VCaP (cell line): Measurements from ENCODE around the gene PCYOX1L.

Experiments
- H3K27ac ChIP-seq: fragments of 450-650 bp; 2 replicates; pipeline ENCODE4 v1.5.1; 2017
- TF ChIP-seq, protein P1 (sequence below): fragments of 450-650 bp; conservative IDR thresholded peaks from 2 replicates; pipeline ENCODE4 v1.5.1; 2017; ENCODE audit warnings: mild to moderate bottlenecking, moderate library complexity

PCYOX1L gene

DNA sequence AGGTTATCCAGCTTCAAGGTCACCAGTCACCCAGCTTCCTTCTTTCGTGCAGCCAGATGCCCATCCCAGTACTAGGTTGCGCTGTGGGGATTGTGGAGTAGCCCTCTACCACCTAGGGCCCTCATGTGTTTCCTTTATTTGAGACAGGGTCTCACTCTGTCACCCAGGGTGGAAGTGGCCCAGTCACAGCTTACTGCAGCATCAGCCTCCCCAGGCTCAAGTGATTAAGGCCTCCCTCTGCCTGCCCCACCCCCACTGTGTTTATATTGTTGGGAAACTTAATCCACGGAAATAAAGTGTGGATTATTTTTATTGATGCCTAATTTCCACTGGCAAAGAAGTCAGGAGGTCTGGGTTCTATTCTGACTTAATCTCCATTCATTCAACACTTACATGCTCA lies 17.0 kb downstream of the PCYOX1L start:
- TF ChIP-seq, protein P1, sequence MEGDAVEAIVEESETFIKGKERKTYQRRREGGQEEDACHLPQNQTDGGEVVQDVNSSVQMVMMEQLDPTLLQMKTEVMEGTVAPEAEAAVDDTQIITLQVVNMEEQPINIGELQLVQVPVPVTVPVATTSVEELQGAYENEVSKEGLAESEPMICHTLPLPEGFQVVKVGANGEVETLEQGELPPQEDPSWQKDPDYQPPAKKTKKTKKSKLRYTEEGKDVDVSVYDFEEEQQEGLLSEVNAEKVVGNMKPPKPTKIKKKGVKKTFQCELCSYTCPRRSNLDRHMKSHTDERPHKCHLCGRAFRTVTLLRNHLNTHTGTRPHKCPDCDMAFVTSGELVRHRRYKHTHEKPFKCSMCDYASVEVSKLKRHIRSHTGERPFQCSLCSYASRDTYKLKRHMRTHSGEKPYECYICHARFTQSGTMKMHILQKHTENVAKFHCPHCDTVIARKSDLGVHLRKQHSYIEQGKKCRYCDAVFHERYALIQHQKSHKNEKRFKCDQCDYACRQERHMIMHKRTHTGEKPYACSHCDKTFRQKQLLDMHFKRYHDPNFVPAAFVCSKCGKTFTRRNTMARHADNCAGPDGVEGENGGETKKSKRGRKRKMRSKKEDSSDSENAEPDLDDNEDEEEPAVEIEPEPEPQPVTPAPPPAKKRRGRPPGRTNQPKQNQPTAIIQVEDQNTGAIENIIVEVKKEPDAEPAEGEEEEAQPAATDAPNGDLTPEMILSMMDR: no peak
- no peak overlapping the region for H3K27ac ChIP-seq

DNA sequence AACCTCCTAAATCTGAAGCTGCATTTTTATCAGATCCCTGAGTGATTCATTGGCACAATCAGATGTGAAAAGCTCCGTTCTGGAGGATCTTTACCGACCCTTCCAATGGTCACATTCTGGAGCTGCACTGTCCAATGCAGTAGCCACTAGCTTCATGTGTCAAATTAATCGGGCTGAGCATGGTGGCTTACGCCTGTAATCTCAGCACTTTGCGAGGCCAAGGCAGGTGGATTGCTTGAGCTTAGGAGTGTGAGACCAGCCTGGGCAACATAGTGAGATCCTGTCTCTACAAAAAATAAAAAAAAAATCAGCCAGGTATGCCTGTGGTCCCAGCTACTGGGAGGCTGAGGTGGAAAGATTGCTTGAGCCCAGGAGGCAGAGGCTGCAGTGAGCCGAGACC lies 17.6 kb downstream of the PCYOX1L start:
- no peak overlapping the region for H3K27ac ChIP-seq
- TF ChIP-seq, protein P1: no peak

DNA sequence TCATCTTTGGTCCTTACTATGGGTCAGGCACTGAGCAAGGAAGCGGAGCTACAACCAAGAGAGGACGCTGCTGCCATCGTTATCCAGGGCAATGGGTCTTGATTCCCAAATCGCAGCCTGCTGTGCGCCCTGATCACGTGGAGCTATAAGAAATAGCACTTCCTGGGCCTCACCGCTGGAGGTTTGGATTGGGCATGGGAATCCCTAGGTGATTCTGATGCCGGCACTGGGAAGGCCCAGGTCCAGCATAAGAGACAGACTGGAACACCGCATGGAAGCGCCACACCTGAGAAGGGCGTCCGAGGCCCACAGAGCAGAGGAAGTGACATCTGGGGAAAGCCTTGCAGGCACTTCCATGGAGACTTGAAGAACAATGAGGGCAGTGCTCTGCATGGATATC lies 18.3 kb downstream of the PCYOX1L start:
- H3K27ac ChIP-seq: no peak overlapping the region
- TF ChIP-seq, protein P1: no peak

DNA sequence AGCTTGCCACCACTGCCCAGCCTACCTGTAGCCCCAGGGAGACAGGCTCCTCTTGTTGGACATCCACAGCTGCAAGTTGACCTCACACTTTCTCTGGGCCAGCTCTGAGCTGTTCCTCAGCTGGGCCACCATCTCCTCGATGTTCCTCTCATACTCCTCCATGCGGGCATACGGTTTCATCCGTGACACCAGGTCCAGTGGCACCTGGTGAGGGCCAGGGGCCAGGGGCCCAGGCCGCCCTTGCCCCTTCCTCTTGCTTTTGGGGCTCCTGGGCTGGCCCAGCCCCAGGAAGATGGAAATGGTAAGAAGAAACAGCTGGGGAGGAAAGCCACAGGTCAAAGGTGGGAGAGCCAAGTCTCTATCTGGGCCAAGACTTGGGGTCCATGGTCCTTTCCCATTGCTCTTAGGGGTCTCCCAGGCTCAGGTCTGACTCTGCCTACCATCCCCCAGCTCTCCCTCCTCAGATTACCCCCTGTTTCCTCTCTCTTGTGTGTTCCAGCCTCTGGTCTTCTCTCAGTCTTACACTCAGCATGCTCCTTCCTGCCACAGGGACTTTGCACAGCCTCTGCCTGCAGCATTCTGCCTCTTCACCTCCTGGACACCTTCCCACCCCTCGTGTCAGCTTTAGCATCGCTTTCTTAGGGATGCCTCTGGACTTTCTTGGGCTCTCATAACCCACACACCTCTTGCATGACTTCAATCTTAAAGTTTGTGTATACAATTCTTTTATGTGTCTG lies 19.0 kb downstream of the PCYOX1L start:
- H3K27ac ChIP-seq: no peak overlapping the region
- TF ChIP-seq, protein P1: no peak

DNA sequence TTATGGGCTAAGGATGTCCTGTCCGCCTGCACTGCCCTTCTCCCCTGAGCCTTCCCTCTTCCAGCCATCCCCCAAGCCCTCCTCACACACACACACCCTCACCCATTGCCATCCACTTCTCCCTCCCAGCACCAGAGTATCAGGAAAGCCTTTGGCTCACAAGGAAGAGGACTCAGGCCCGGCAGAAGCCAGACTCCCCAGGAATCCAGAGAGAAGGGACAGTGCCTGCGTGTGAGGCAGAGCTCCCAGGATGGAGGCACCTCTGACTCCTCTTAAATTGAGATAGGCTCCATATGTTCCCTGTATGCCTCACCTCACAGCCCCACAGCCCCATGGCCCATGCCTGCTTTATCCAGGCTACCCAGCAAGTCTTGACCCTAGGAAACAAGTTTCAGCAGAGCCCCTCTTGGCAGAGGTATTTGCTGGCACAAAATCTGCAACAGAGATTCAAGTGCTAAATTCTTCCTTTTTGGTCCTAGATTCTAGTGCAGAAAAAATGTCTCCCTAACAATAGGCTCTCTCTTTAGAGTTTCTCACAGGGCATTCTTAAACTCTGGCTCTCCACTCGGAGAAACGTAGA lies 20.5 kb downstream of the PCYOX1L start:
- TF ChIP-seq, protein P1: no peak
- H3K27ac ChIP-seq: no peak overlapping the region

DNA sequence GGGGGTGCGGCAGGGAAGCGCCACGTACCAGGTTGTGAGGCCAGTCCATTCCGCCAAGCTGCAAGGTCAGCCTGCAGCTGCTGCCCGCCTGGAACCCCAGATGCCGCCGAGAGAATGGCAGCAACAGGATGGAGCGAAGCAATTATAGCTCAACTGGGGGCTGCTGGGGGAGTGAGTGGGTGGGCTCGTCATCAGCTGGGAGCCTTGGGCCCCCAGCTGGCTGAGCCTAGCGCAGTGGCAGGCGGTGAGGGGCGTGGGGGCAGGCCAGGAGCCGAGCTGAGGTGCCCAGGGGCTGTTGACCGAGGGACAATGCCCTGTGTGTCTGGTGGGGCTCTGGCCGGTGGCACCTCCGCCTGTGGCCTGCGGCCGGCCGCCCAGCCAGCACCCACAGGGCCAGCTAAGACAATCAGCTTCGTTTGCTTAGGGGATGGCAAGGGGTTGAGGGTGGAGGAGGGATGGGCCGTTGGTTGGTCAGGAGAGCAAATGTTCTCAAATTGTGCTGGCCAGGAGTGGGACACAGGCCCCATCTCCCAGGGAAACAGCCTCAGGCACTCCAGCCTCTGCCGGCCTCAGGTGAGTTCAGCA lies 21.4 kb downstream of the PCYOX1L start, which contains the start of gene IL17B:
IL17B (minus strand) TSS at position 116 of the 585 bp plus-strand sequence; CDS start at position 49, 67 bp downstream.
- TF ChIP-seq, protein P1: no peak
- H3K27ac ChIP-seq: no peak within 1 kb of the TSS

DNA sequence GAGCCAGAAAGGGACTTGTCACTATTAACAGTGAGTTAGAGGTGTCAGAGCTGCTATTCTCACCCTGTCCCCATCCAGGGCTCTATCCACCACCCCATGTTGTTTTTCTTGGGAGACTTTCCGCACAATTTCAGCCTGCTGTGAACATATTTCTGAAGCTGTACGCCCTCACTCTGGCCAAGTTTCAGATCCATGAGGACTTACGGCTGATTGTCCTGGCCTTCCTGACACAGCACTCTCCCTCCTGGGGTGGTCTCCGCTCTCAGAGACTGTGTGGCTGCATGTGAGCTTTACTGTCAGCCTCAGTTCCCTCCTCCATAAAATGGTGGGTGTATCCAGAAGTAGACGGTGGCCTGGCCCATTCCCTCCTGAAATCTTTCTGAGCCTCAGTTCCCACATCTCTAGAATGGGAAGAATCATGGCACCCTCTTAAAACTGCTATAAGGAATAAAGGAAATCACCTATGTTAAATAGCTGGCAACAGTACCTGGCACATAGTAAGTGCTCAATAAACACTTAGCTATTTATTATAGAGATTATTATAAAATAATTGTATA lies 22.1 kb downstream of the PCYOX1L start:
- TF ChIP-seq, protein P1: no peak
- no peak overlapping the region for H3K27ac ChIP-seq
